A673 (cell line): ENCODE measurements around the gene ADA. TPM values are rescaled to one million over a fixed set of nuclear protein-coding genes. Genes with fewer than 3 reads are reported as not detected.
"Not testable (repeated sequence)": the region's sequence is repeated elsewhere in the genome, so short reads cannot be mapped to it uniquely, and the experiment has no call there.

Source experiments
- Bru-seq: library from RNA; stranded (reverse); fragments of 400-500 nt; gene quantifications from one replicate; lab custom pipeline; 2021; lab: Mats Ljungman, UMichigan
- BruChase-seq, 2 experiments: library from RNA; stranded (reverse); fragments of 400-500 nt; gene quantifications; one replicate each; lab custom pipeline; 2021; lab: Mats Ljungman, UMichigan
- BruUV-seq: library from RNA; stranded (reverse); fragments of 400-500 nt; replicated peaks from 2 replicates; lab custom pipeline; 2021; lab: Mats Ljungman, UMichigan
- CTCF ChIA-PET: fragments of 300-600 bp; sonication (Branson Sonifier 250); formaldehyde crosslinking; loops from one replicate; lab custom pipeline; 2022; ENCODE audit warnings: antibody characterized with exemption; lab: Charles Lee
- POLR2A ChIA-PET: fragments of 300-600 bp; sonication (Branson Sonifier 250); formaldehyde crosslinking; loops from one replicate; lab custom pipeline; 2022; ENCODE audit warnings: antibody characterized with exemption; ENCODE audit not compliant: low non-redundant PET; lab: Charles Lee
- DNase-seq: peaks from one replicate; pipeline ENCODE4 v3.0.0-alpha.2; 2015; ENCODE audit warnings: low spot score
- H3K27ac ChIP-seq: fragments of 200-600 bp; sonication (generic); 2 replicates; pipeline ENCODE4 v1.5.1; 2016; ENCODE audit warnings: mixed run types, low read depth, mild to moderate bottlenecking, mixed read lengths, antibody characterized with exemption, low read length; ENCODE audit not compliant: poor library complexity, severe bottlenecking
- H3K27me3 ChIP-seq: fragments of 200-600 bp; sonication (generic); replicated peaks from 2 replicates; pipeline ENCODE4 v1.6.1; 2017; ENCODE audit warnings: mixed run types, low read depth, mild to moderate bottlenecking, mixed read lengths, antibody characterized with exemption, low read length; ENCODE audit not compliant: insufficient read depth, poor library complexity
- H3K36me3 ChIP-seq: fragments of 200-600 bp; sonication (generic); 2 replicates; pipeline ENCODE4 v1.6.1; 2016; ENCODE audit warnings: mixed run types, mild to moderate bottlenecking, mixed read lengths, antibody characterized with exemption, low read length; ENCODE audit not compliant: insufficient read depth, poor library complexity, severe bottlenecking
- H3K4me1 ChIP-seq: fragments of 200-600 bp; sonication (generic); 2 replicates; pipeline ENCODE4 v1.6.1; 2017; ENCODE audit warnings: mixed run types, mild to moderate bottlenecking, mixed read lengths, antibody characterized with exemption, low read length; ENCODE audit not compliant: insufficient read depth, poor library complexity, severe bottlenecking
- H3K4me3 ChIP-seq: fragments of 200-600 bp; sonication (generic); 2 replicates; pipeline ENCODE4 v1.5.1; 2016; ENCODE audit warnings: low read depth, mixed run types, mild to moderate bottlenecking, mixed read lengths, low read length; ENCODE audit not compliant: poor library complexity, severe bottlenecking
- H3K9me3 ChIP-seq: fragments of 200-600 bp; sonication (generic); 2 replicates; pipeline ENCODE4 v1.6.1; 2016; ENCODE audit warnings: mixed run types, low read depth, mild to moderate bottlenecking, mixed read lengths, antibody characterized with exemption, low read length; ENCODE audit not compliant: poor library complexity, severe bottlenecking
- CTCF ChIP-seq: fragments of 300-800, 200-600 bp; sonication (generic); conservative IDR thresholded peaks from 2 replicates; pipeline ENCODE4 v1.5.1; 2017; ENCODE audit warnings: low read depth, mild to moderate bottlenecking, antibody characterized with exemption, low read length, moderate library complexity, mixed read lengths
- EZH2 ChIP-seq: fragments of 200-600 bp; sonication (generic); IDR thresholded peaks from 2 replicates; pipeline ENCODE4 v1.6.1; 2017; ENCODE audit warnings: borderline replicate concordance, low read depth, mild to moderate bottlenecking, mixed read lengths, antibody characterized with exemption, low read length; ENCODE audit not compliant: poor library complexity, severe bottlenecking
- intact Hi-C: fragments of 100-400 bp; cut with micrococcal nuclease; formaldehyde crosslinking; loops from one replicate; pipeline ENCODE4 v1.10.0; 2022; ENCODE audit not compliant: unreplicated experiment
- long read RNA-seq: library from polyadenylated mRNA; stranded (forward); transcript quantifications from one replicate; pipeline ENCODE4 v2.0.0, GENCODE V29; 2022
- total RNA-seq: library from RNA; stranded (reverse); gene quantifications from 2 replicates; pipeline ENCODE4 v1.2.3, GENCODE V29; 2021

ADA gene
- total RNA-seq, result 19.3 and 27.2 TPM in 2 replicates
- Bru-seq, nascent RNA, result percentile 49 among the genes with signal in this experiment
- BruChase-seq, experiment 1, labeled RNA remaining after a 2-hour chase, result percentile 54 among the genes with signal in this experiment
- BruChase-seq, experiment 2, labeled RNA remaining after a 6-hour chase, result percentile 51 among the genes with signal in this experiment
- long read RNA-seq, transcript ADA-201 (12 exons, 1,539 nt), result major isoform, 45 of 95 reads
- long read RNA-seq, transcript ADA-203 (11 exons, 1,276 nt), result minor isoform, 6 of 95 reads
- long read RNA-seq, partial matches to known transcripts, result 16 of 95 reads
- long read RNA-seq, other reads (novel, unspliced or antisense), result 25 of 95 reads

GRCh38 chr20:44651684-44652423, at the start of gene ADA:
ADA (minus strand) TSS chr20:44651699; CDS start chr20:44651607, 92 bp downstream.
- no peak for TF ChIP-seq EZH2
- TF ChIP-seq CTCF, result no peak
- DNase-seq, result peak; percentile 65
- Histone ChIP-seq H3K36me3 (no peaks in the 10 kb centered on the region), H3K27me3 (no peaks in the 10 kb centered on the region), H3K27ac (peak within 1 kb of the TSS; percentile 56), H3K9me3 (no peaks in the 10 kb centered on the region), H3K4me3 (peak within 1 kb of the TSS; percentile 65), H3K4me1 (peaks cover 12% of the 10 kb centered on the region)
- ChIA-PET CTCF (interaction anchor here (0.6 kb wide), 1 partner anchor 428 kb away, joined by 3 read pairs; no protein-coding TSS in a partner anchor), POLR2A (no interaction called here)
- intact Hi-C loops, result no loop called here
- BruUV-seq, result no TSS peak

GRCh38 chr20:44700306-44700705, 48.8 kb upstream of the ADA start:
- H3K9me3 ChIP-seq, result no peaks in the 10 kb centered on the region
- H3K27ac ChIP-seq, result no peak overlapping the region
- no peak overlapping the region for H3K4me3 ChIP-seq
- BruUV-seq, result no TSS peak
- DNase-seq, result no peak
- ChIA-PET POLR2A (no interaction called here), CTCF (no interaction called here)
- H3K27me3 ChIP-seq, result no peaks in the 10 kb centered on the region
- intact Hi-C loops, result no loop called here
- H3K36me3 ChIP-seq, result no peaks in the 10 kb centered on the region
- no peak for TF ChIP-seq CTCF
- TF ChIP-seq EZH2, result no peak
- H3K4me1 ChIP-seq, result peaks cover 12% of the 10 kb centered on the region

GRCh38 chr20:44698351-44698750, 46.9 kb upstream of the ADA start:
- TF ChIP-seq CTCF, result no peak
- TF ChIP-seq EZH2, result no peak
- intact Hi-C loops, result no loop called here
- Histone ChIP-seq H3K4me1 (peaks cover 12% of the 10 kb centered on the region), H3K9me3 (no peaks in the 10 kb centered on the region), H3K27ac (no peak overlapping the region), H3K27me3 (no peaks in the 10 kb centered on the region), H3K4me3 (no peak overlapping the region), H3K36me3 (no peaks in the 10 kb centered on the region)
- ChIA-PET CTCF (no interaction called here), POLR2A (no interaction called here)
- DNase-seq, result no peak
- no TSS peak for BruUV-seq

- H3K9me3 ChIP-seq, intact Hi-C loops, H3K27ac ChIP-seq, H3K4me3 ChIP-seq, CTCF ChIA-PET, DNase-seq, H3K36me3 ChIP-seq, POLR2A ChIA-PET, H3K27me3 ChIP-seq, BruUV-seq: not testable (repeated sequence)
- peaks cover 12% of the 10 kb centered on the region for H3K4me1 ChIP-seq
Observed at GRCh38 chr20:44697041-44697440, 45.5 kb upstream of the ADA start.
